Esophagus muscularis mucosa (tissue), 4 donors: ENCODE data around the gene NUP37. TPM values are rescaled to one million over a fixed set of nuclear protein-coding genes. Genes with fewer than 3 reads are reported as not detected.

ENCODE experiments used
- DNase-seq: peaks from one replicate; pipeline ENCODE4 v3.0.0-alpha.2; 2017; ENCODE audit errors: extremely low spot score
- H3K27ac ChIP-seq, 4 donors: fragments of 200-600 bp; sonication (generic); replicated peaks in 1 of 4; 1 replicate in 3 of 4; 2 replicates in 1 of 4; pipeline ENCODE4 v1.5.1; 2016 to 2019; ENCODE audit warnings: mild to moderate bottlenecking in 1 of 4
- H3K27me3 ChIP-seq, 4 donors: fragments of 200-600 bp; sonication (generic); one replicate each; pipeline versions ENCODE4 v1.5.1 to v1.6.0; 2016 to 2019
- H3K36me3 ChIP-seq, 4 donors: fragments of 200-600 bp; sonication (generic); one replicate each; pipeline ENCODE4 v1.5.1; 2016 to 2019
- H3K4me1 ChIP-seq, 4 donors: fragments of 200-600 bp; sonication (generic); one replicate each; pipeline ENCODE4 v1.5.1; 2016 to 2019
- H3K4me3 ChIP-seq, 4 donors: fragments of 200-600 bp; sonication (generic); 1 replicate in 2 of 4; 2 replicates in 2 of 4; pipeline ENCODE4 v1.5.1; 2016 to 2019; ENCODE audit warnings: mild to moderate bottlenecking in 4 of 4, moderate library complexity in 1 of 4
- H3K9me3 ChIP-seq, 4 donors: fragments of 200-600 bp; sonication (generic); 1 replicate in 3 of 4; 2 replicates in 1 of 4; pipeline ENCODE4 v1.5.1; 2016 to 2019
- CTCF ChIP-seq, 3 experiments: fragments of 200-600 bp in 2 of 3; fragments of 450-650 bp in 1 of 3; sonication (generic) in 2 of 3; IDR thresholded peaks; one replicate each; pipeline ENCODE4 v1.5.1; 2017 to 2019; ENCODE audit warnings: antibody characterized with exemption in 3 of 3, mild to moderate bottlenecking in 2 of 3, moderate library complexity in 1 of 3
- EP300 ChIP-seq: sonication (generic); formaldehyde crosslinking; IDR thresholded peaks from one replicate; pipeline ENCODE4 v1.6.1; 2017; ENCODE audit warnings: antibody characterized with exemption
- POLR2A ChIP-seq: fragments of 450-650 bp; IDR thresholded peaks from one replicate; pipeline ENCODE4 v1.6.1; 2017; ENCODE audit warnings: antibody characterized with exemption, moderate library complexity, mild to moderate bottlenecking, low read depth
- POLR2AphosphoS5 ChIP-seq, 2 donors: sonication (generic); formaldehyde crosslinking; IDR thresholded peaks; one replicate each; pipeline ENCODE4 v1.6.1; 2017; ENCODE audit warnings: antibody characterized with exemption in 2 of 2
- WGBS: methylation state at CpG from one replicate; pipeline ENCODE4 v1.1.5; 2018; 5-methylcytosine and 5-hydroxymethylcytosine counted together
- intact Hi-C: fragments of 100-400 bp; cut with DNase I; formaldehyde crosslinking; loops from one replicate; pipeline ENCODE4 v1.15.1; 2023
- total RNA-seq, 4 donors: library from RNA; depleted of rRNA; stranded (reverse); fragments of >200 nt; gene quantifications; one replicate each; pipeline versions ENCODE4 v1.1.0 to v1.2.1, GENCODE V29; 2016

NUP37 gene
- total RNA-seq, 4 donors from 2014 or later, result 9.9 to 23.3 (median 15.4) TPM

GRCh38 chr12:102059343-102059742 is 60.6 kb downstream of the NUP37 start:
- Histone ChIP-seq H3K36me3 (peaks cover 10 to 45% (median 19%) of the 10 kb centered on the region in 4 donors), H3K9me3 (no peaks in the 10 kb centered on the region), H3K4me3 (no peak overlapping the region), H3K27ac (no peak overlapping the region), H3K4me1 (peaks cover 0 to 12% (median 10%) of the 10 kb centered on the region in 4 donors), H3K27me3 (no peaks in the 10 kb centered on the region)
- intact Hi-C loops, result no loop called here
- no peak for TF ChIP-seq CTCF (IDR thresholded peaks at IDR 0.05)
- DNase-seq, result no peak

- no peak for DNase-seq
- intact Hi-C loops, result no loop called here
- no peak overlapping the region for H3K27ac ChIP-seq
- WGBS, result 100% methylated on average over 4 of the region's 4 CpGs
- H3K4me3 ChIP-seq, result no peak overlapping the region
- H3K27me3 ChIP-seq, result no peaks in the 10 kb centered on the region
- no peaks in the 10 kb centered on the region for H3K9me3 ChIP-seq
- H3K36me3 ChIP-seq, result peaks cover 22 to 85% (median 47%) of the 10 kb centered on the region in 4 donors
- peaks cover 0 to 6% (median 0%) of the 10 kb centered on the region in 4 donors for H3K4me1 ChIP-seq
- no peak for TF ChIP-seq EP300
- TF ChIP-seq POLR2A, result no peak
- TF ChIP-seq CTCF (IDR thresholded peaks at IDR 0.05), result no peak
- TF ChIP-seq POLR2AphosphoS5 (IDR thresholded peaks at IDR 0.05), result no peak
Observed at GRCh38 chr12:102054345-102054744, 65.6 kb downstream of the NUP37 start.

- intact Hi-C loops, result no loop called here
- Histone ChIP-seq H3K36me3 (peaks cover 35 to 86% (median 60%) of the 10 kb centered on the region in 4 donors), H3K27me3 (no peaks in the 10 kb centered on the region), H3K4me3 (no peak overlapping the region), H3K27ac (no peak overlapping the region), H3K9me3 (no peaks in the 10 kb centered on the region), H3K4me1 (peaks cover 0 to 6% (median 0%) of the 10 kb centered on the region in 4 donors)
- DNase-seq, result no peak
- TF ChIP-seq CTCF (IDR thresholded peaks at IDR 0.05), result no peak
- no peak for TF ChIP-seq POLR2AphosphoS5 (IDR thresholded peaks at IDR 0.05)
- TF ChIP-seq EP300, result no peak
Observed at GRCh38 chr12:102053062-102053349, 66.9 kb downstream of the NUP37 start.

GRCh38 chr12:102052192-102053061 is 67.5 kb downstream of the NUP37 start:
- WGBS, result 100% methylated on average over 2 of the region's 4 CpGs
- no peak overlapping the region for H3K27ac ChIP-seq
- H3K4me3 ChIP-seq, result no peak overlapping the region
- no peaks in the 10 kb centered on the region for H3K27me3 ChIP-seq
- DNase-seq, result no peak
- intact Hi-C loops, result no loop called here
- peaks cover 0 to 6% (median 0%) of the 10 kb centered on the region in 4 donors for H3K4me1 ChIP-seq
- H3K9me3 ChIP-seq, result no peaks in the 10 kb centered on the region
- TF ChIP-seq POLR2A (no peak), EP300 (no peak), POLR2AphosphoS5 (IDR thresholded peaks at IDR 0.05) (no peak), CTCF (IDR thresholded peaks at IDR 0.05) (no peak)
- H3K36me3 ChIP-seq, result peaks cover 37 to 91% (median 63%) of the 10 kb centered on the region in 4 donors

- WGBS, result 80% methylated on average over 1 of the region's 1 CpG
- no peaks in the 10 kb centered on the region for H3K9me3 ChIP-seq
- H3K36me3 ChIP-seq, result peaks cover 39 to 93% (median 62%) of the 10 kb centered on the region in 4 donors
- no peak overlapping the region for H3K4me3 ChIP-seq
- no peak for DNase-seq
- intact Hi-C loops, result no loop called here
- no peaks in the 10 kb centered on the region for H3K27me3 ChIP-seq
- TF ChIP-seq POLR2A (no peak), EP300 (no peak), POLR2AphosphoS5 (IDR thresholded peaks at IDR 0.05) (no peak), CTCF (IDR thresholded peaks at IDR 0.05) (no peak)
- H3K27ac ChIP-seq, result no peak overlapping the region
- peaks cover 0 to 6% (median 0%) of the 10 kb centered on the region in 4 donors for H3K4me1 ChIP-seq
Observed at GRCh38 chr12:102051431-102051965, 68.4 kb downstream of the NUP37 start.
